ENCODE data around the gene ZNF329. TPM values are rescaled to one million over a fixed set of nuclear protein-coding genes. Genes with fewer than 3 reads are reported as not detected.

The ZNF329 gene
- polyA plus RNA-seq, 4 donors: 17.7 to 24.3 (median 22.1) TPM

- no peak for DNase-seq (ENCODE audit: low read depth in 4 of 4, low spot score in 3 of 4)
Observed at GRCh38 chr19:58123354-58123753, 27.2 kb downstream of the ZNF329 start.

GRCh38 chr19:58118979-58119733, 31.4 kb downstream of the ZNF329 start:
- DNase-seq (ENCODE audit: low read depth in 4 of 4, low spot score in 3 of 4): no peak

- DNase-seq (ENCODE audit: low read depth in 4 of 4, low spot score in 3 of 4): peak in 2 of 4 donors; percentile 55 to 58
Observed at GRCh38 chr19:58117841-58118575, 32.6 kb downstream of the ZNF329 start.

GRCh38 chr19:58108546-58108817, 42.1 kb downstream of the ZNF329 start:
- DNase-seq (ENCODE audit: low read depth in 4 of 4, low spot score in 3 of 4): no peak

GRCh38 chr19:58107778-58108545, 42.6 kb downstream of the ZNF329 start:
- no peak for DNase-seq (ENCODE audit: low read depth in 4 of 4, low spot score in 3 of 4)

GRCh38 chr19:58098682-58098998, 51.9 kb downstream of the ZNF329 start:
- no peak for DNase-seq (ENCODE audit: low read depth in 4 of 4, low spot score in 3 of 4)

- DNase-seq (ENCODE audit: low read depth in 4 of 4, low spot score in 3 of 4): peak; percentile 92 to 97 (median 97)
Observed at GRCh38 chr19:58097781-58098681, 52.6 kb downstream of the ZNF329 start, which contains the start of gene ZSCAN18. TSS of gene ZSCAN18 (minus strand) at chr19:58098231. CDS start at chr19:58090267, 7,964 bp downstream.

- DNase-seq (ENCODE audit: low read depth in 4 of 4, low spot score in 3 of 4): no peak
Observed at GRCh38 chr19:58097349-58097748, 53.2 kb downstream of the ZNF329 start.

GRCh38 chr19:58096884-58097283, 53.7 kb downstream of the ZNF329 start:
- no peak for DNase-seq (ENCODE audit: low read depth in 4 of 4, low spot score in 3 of 4)

- no peak for DNase-seq (ENCODE audit: low read depth in 4 of 4, low spot score in 3 of 4)
Observed at GRCh38 chr19:58095328-58095727, 55.3 kb downstream of the ZNF329 start.

GRCh38 chr19:58093071-58093470, 57.5 kb downstream of the ZNF329 start:
- no peak for DNase-seq (ENCODE audit: low read depth in 4 of 4, low spot score in 3 of 4)

GRCh38 chr19:58091251-58091995, 59.2 kb downstream of the ZNF329 start:
- DNase-seq (ENCODE audit: low read depth in 4 of 4, low spot score in 3 of 4): no peak

GRCh38 chr19:58089846-58090245, 60.7 kb downstream of the ZNF329 start:
- no peak for DNase-seq (ENCODE audit: low read depth in 4 of 4, low spot score in 3 of 4)

- no peak for DNase-seq (ENCODE audit: low read depth in 4 of 4, low spot score in 3 of 4)
Observed at GRCh38 chr19:58088521-58089052, 62.0 kb downstream of the ZNF329 start.

GRCh38 chr19:58086825-58087710, 63.5 kb downstream of the ZNF329 start:
- no peak for DNase-seq (ENCODE audit: low read depth in 4 of 4, low spot score in 3 of 4)

- no peak for DNase-seq (ENCODE audit: low read depth in 4 of 4, low spot score in 3 of 4)
Observed at GRCh38 chr19:58085348-58085875, 65.2 kb downstream of the ZNF329 start.

- no peak for DNase-seq (ENCODE audit: low read depth in 4 of 4, low spot score in 3 of 4)
Observed at GRCh38 chr19:58084596-58085347, 65.8 kb downstream of the ZNF329 start.

GRCh38 chr19:58083021-58083420, 67.6 kb downstream of the ZNF329 start:
- no peak for DNase-seq (ENCODE audit: low read depth in 4 of 4, low spot score in 3 of 4)
